ENCODE results near the gene KLHL13.

KLHL13 gene

DNA sequence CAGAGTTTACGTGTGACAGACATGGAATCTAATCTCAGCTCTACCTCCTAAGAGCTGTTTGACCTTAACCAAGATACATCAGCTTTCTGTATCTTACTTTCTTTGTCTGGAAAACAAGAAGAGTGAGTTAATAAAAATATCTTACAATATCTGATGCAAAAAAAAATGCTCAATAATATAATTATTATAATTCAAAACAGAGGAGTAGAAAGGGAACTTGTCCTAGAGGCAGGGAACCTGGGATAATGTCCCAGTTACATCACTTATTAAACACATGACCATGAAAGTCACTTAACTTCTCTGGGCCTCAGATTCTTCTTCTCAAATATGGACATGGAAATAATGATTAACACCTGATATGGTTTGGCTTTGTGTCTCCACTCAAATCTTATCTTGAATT lies 256.1 kb downstream of the KLHL13 start:
- Histone ChIP-seq H3K4me1 (ENCODE audit: control insufficient read depth, insufficient read depth, low read length) (no peaks in the 10 kb centered on the region), H3K27me3 (ENCODE audit: control insufficient read depth, insufficient read depth, low read length) (no peaks in the 10 kb centered on the region; the same call in 1 of the 2 replicates), H3K9ac (ENCODE audit: low read length) (no peak overlapping the region), H3K4me3 (ENCODE audit: low read depth, low read length) (no peak overlapping the region), H3K27ac (ENCODE audit: low read depth, low read length) (no peak overlapping the region), H3K36me3 (ENCODE audit: control insufficient read depth, insufficient read depth, low read length) (no peaks in the 10 kb centered on the region), H3K9me3 (ENCODE audit: control insufficient read depth, insufficient read depth, low read depth, low read length) (no peaks in the 10 kb centered on the region)

DNA sequence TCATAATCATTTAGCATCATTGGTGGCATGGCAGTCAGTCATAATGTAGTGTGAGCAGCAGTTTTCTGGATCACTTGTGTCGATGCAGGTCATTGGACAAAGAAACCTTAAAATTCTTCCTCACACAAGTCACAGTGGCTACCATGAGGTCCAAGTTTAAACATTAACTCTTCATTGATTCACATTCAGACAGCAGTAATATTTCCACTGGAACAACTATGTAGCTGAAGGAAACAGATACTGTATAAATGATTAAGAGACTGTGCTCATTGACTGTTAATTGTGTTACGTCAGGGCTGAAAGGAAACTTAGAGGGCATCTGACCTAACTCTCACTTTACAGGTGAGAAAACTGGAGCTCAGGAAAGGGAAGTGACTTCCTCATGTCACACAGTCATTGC lies 261.8 kb downstream of the KLHL13 start:
- H3K9me3 ChIP-seq (ENCODE audit: control insufficient read depth, insufficient read depth, low read depth, low read length), result no peaks in the 10 kb centered on the region
- H3K27ac ChIP-seq (ENCODE audit: low read depth, low read length), result no peak overlapping the region
- peaks cover 4% of the 10 kb centered on the region; the same call in 1 of the 2 replicates for H3K27me3 ChIP-seq (ENCODE audit: control insufficient read depth, insufficient read depth, low read length)
- H3K9ac ChIP-seq (ENCODE audit: low read length), result no peak overlapping the region
- no peaks in the 10 kb centered on the region for H3K4me1 ChIP-seq (ENCODE audit: control insufficient read depth, insufficient read depth, low read length)
- no peaks in the 10 kb centered on the region for H3K36me3 ChIP-seq (ENCODE audit: control insufficient read depth, insufficient read depth, low read length)
- no peak overlapping the region for H3K4me3 ChIP-seq (ENCODE audit: low read depth, low read length)

DNA sequence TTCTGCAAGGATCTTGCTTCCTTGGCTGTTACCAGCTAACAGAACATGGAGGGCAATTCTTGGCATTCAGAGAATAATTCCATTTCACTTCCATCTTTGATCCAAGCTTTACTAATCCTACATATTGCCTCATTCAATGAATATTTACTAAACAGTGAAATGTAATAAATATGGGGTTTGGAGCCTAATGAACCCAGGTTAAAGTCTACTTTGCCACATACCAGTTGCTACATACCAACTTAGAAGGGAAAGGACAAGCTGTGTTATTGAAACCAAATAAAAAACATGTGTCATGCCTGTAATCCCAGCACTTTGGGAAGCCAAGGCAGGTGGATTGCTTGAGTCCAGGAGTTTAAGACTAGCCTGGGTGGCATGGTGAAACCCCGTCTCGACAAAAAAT lies 265.6 kb downstream of the KLHL13 start:
- Histone ChIP-seq H3K9me3 (ENCODE audit: control insufficient read depth, insufficient read depth, low read depth, low read length) (no peaks in the 10 kb centered on the region), H3K4me1 (ENCODE audit: control insufficient read depth, insufficient read depth, low read length) (no peaks in the 10 kb centered on the region), H3K36me3 (ENCODE audit: control insufficient read depth, insufficient read depth, low read length) (no peaks in the 10 kb centered on the region), H3K27ac (ENCODE audit: low read depth, low read length) (no peak overlapping the region), H3K27me3 (ENCODE audit: control insufficient read depth, insufficient read depth, low read length) (peaks cover 4% of the 10 kb centered on the region; the same call in 1 of the 2 replicates), H3K4me3 (ENCODE audit: low read depth, low read length) (no peak overlapping the region), H3K9ac (ENCODE audit: low read length) (no peak overlapping the region)

All from HUES6 (cell line).